HUDEP-2 (cell line): ENCODE results near the gene RUSF1.
"Not testable (repeated sequence)": the region's sequence is repeated elsewhere in the genome, so short reads cannot be mapped to it uniquely, and the experiment has no call there.

Source experiments
- DNase-seq, 76 experiments: peaks; one replicate each; lab custom pipeline; 2025; ENCODE audit not compliant: unreplicated experiment in 76 of 76; lab: John Stamatoyannopoulos, UW

Gene RUSF1

DNA sequence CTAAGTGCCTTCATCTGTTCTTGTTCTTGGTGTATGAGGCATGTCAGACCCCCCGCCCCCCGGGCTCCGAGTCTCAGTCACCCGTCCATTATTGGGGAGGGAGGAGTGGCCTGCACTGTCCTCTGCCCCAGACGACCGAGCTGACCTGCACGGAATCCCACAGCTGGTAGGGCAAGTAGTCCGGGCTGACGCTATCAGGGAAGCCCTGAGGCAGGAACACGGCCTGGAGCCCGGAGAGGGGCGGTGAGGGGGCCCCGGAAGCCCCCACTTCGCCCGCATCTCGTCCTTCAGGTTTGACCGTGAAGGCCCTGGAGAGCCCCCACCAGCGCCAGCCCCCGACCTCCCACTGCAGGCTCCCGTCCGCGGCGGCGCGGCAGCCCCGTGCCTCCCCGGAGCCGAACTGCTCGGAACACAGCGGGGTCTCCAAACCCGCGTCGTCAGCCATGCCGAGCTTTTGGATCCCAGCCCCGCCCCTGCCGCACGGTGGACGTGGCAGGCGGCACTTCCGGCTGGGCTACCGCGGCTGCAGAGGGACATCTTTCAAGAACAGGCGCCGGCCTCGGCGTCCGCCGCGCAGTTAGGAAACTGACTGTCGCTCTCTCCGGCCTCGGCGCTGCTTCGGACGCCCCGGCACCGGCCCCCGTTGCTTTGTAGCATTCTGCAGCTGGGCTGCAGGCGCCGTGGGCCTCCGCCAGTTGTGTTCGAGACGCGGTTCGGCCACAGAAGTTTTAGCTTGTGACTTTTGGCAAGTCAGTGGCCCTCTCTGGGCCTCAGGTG lies at the start of gene RUSF1:
RUSF1 (minus strand) TSS at position 463 of the 777 bp plus-strand sequence; CDS start at position 445, 18 bp downstream.
- DNase-seq, result peak in 72 of 76 experiments; percentile 35 to 88 (median 78)

DNA sequence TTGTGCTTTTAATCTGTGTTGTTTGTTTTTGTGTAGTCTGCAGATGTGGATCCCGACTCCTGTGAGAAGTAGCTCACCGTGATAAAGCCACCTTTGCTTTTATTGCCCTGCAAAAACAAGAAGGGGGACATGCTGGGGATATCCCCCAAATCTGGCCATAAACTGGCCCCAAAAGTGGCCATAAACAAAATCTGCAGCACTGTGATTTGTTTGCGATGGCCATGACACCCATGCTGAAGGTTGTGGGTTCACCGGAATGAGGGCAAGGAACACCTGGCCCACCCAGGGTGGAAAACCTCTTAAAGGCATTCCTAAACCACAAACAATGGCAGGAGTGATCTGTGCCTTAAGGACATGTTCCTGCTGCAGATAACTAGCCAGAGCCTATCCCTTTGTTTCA lies 34.6 kb upstream of the RUSF1 start:
- no peak for DNase-seq

DNA sequence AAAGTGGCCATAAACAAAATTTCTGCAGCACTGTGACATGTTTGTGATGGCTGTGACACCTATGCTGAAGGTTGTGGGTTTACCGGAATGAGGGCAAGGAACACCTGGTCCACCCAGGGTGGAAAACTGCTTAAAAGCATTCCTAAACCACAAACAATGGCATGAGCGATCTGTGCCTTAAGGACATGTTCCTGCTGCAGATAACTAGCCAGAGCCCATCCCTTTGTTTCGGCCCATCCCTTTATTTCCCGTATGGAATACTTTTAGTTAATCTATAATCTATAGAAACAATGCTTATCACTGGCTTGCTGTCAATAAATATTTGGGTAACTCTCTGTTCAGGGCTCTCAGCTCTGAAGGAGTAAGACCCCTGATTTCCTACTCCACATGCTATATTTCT lies 31.6 kb upstream of the RUSF1 start:
- not testable (repeated sequence) for DNase-seq

DNA sequence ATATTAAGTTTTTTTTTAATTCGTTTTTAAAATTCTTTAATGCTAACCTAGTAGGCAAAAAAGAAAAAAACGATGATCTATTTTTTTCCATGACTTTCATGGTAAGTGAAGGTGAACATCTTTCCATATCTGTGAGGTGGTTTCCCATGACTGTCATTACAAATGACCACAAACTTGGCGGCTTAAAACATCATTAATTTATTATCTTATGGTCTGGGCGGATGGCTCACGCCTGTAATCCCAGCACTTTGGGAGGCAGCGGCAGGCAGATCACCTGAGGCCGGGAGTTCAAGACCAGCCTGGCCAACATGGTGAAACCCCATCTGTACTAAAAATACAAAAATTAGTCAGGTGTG lies 30.0 kb upstream of the RUSF1 start:
- DNase-seq, result not testable (repeated sequence)

DNA sequence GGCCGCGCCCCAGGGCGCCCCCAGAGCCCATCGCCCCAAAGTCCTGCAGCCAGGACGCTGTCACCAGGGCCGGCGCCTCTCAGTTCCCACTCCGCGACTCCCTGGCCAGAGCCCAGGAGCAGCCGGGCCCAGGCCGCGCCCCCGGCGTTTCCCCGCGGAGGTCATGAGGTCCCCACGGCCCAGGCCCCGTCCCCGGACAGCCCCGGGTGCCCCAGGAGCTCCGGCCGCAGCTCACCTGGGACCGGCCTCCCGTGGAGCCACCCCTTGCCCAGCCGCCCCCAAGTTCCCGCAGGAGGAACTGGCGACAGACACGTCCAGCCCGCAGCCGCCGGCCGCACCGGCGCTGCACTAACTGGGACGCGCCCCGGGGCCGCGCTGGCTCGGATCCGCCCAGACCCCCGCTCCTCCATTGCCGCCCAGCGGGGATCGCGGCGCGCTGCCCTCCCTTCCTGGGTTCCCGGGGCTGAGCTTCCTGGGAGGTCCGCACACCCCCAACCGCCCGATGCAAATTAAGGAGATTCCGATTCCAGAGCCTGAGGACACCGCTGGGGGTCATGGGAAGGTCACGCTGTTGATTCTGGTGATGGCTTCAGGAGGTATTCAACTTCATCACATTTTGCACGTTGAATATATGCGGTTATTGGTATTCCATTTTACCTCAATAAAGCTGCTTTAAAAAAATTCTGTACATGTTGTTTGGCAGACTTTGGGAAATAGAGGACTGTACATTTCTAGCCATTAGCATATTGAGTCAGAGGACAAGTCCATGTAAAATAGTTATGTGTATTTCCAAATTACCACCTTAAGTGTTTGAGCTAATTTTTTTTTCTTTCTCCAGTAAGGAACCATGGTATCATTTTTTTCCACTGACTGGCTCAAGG lies 29.4 kb upstream of the RUSF1 start:
- DNase-seq, result no peak

DNA sequence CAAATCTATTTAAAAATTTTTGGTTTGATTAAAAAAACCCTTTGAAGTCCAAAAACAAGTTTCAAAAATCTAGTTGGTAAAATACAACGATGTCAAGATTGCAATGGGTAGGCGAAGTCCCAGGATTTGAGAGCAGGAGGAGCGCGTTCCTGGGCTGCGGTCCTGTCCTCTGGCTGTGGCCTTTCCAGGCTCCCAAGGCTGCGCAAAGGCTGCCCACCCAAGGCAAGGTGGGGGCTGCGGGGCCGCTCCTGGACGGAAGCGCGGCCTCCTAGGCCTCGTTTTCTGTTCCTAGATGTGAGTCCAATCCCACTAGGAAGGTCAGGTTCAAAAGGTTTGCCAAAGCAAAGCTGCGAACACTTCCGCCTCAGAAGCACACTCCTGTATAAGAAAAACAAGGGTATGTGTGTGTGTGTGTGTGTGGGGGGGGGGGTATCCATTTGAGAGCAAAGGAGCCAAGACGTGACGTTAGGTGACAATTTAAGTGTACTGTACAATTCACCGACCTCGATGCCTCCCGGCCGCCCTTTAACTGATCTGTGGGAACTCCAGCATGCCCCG lies 28.7 kb upstream of the RUSF1 start:
- DNase-seq, result no peak

DNA sequence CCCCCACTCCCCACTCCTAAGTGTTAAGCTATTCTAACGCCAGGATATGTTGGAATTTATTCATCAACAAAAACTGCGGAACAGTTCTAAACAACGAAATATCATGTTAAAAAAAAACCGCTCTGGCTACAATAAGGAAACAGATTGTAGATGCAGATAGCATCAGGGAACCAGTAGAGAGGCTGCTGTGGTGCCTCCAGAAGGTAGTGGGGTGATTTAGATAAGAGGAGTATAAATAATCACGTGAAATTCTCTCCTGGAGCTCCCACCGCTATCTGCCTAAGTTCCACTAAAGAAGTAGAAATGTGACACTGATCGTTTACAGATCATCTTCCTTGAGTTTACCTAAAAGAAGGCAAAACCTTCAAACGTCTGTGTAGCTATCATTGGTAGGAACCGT lies 27.5 kb upstream of the RUSF1 start:
- DNase-seq, result peak in 49 of 76 experiments; percentile 7 to 80 (median 46)

DNA sequence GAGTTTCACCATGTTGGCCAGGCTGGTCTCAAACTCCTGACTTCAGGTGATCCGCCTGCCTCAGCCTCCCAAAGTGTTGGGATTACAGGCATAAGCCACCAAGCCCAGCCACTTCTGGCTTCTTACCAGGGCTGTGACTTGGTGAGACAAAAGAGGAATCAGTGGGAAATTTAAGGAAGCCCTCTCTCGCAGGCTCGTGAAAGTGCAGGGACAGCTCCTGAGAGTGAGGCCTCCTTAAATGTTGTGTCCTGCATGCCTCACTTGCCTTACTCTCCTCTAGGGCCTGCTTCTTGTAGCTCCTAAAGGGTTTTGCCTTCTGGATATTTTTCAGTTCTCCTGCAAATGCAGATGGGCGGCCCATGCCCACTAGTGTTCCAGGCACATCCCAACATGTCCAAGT lies 24.7 kb upstream of the RUSF1 start:
- no peak for DNase-seq

DNA sequence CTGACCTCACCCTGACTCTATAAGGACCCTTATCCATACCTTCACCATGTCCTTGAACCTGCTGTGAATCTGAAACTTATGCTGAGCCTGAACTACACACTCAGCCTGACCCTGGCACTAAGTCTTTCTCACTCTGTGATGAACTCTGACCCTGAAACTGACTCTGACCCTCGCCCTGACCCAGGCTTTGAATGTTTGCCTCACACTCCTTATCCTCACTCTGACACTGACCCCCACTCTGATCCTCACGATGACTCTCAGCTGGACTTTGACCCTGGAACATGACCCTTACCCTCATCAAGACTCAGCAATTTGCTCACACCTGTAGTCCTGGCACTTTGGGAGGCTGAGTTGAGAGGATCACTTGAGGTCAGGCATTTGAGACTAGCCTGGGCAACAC lies 23.9 kb upstream of the RUSF1 start:
- DNase-seq, result no peak

DNA sequence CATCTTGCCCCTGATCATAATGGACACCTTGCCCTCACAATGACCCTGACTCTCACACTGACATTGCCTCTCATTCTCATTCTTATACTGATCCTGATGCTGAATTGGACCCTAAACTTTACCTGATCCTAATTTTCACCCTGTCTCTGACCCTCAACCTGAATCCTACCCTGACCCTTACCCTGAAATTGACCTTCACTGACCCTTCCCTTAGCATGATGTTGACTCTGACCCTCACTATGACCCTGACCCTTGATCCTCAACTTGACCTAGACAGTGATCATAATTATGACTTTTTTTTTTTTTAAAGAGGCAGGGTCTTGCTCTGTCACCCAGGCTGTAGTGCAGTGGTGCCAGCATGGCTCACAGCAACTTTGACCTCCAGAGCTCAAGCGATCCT lies 22.9 kb upstream of the RUSF1 start:
- no peak for DNase-seq

DNA sequence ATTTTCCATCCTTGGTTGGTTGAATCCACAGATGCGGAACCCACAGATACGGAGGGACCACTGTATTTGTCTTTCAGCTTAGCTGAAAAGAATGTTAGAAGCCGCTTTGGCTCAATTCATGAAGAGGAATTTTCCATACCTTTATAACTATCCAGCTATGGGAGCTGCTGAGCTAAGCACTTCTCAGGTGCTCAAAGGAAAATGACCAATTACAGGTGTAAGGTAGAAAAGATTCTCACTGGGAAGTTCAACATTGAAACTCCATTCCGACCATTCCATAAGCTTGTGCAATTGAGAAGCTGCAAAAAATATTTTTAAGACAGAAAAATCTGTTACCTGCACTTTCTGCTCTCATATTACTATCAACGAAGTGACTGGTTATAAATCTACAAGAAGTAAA lies 22.2 kb upstream of the RUSF1 start:
- no peak for DNase-seq

DNA sequence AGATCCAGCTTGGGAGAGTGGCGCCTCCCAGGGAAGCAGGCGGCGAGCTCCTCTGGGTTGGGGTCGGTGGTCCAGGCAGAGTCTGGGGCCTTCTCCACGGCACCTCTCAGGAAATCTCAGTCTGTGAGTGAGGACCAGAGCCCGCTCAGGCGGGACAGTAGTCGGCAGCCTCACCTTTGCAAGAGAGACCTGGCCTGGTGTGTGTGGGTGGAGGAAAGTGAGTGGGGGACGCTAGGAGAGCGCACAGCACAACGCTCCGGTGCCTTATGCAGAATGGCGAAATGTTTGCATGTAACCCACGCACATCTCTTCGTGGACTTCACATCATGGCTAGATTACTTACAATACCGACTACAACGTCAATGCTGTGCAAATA lies 21.7 kb upstream of the RUSF1 start:
- DNase-seq, result peak in 2 of 76 experiments; percentile 33 to 41

DNA sequence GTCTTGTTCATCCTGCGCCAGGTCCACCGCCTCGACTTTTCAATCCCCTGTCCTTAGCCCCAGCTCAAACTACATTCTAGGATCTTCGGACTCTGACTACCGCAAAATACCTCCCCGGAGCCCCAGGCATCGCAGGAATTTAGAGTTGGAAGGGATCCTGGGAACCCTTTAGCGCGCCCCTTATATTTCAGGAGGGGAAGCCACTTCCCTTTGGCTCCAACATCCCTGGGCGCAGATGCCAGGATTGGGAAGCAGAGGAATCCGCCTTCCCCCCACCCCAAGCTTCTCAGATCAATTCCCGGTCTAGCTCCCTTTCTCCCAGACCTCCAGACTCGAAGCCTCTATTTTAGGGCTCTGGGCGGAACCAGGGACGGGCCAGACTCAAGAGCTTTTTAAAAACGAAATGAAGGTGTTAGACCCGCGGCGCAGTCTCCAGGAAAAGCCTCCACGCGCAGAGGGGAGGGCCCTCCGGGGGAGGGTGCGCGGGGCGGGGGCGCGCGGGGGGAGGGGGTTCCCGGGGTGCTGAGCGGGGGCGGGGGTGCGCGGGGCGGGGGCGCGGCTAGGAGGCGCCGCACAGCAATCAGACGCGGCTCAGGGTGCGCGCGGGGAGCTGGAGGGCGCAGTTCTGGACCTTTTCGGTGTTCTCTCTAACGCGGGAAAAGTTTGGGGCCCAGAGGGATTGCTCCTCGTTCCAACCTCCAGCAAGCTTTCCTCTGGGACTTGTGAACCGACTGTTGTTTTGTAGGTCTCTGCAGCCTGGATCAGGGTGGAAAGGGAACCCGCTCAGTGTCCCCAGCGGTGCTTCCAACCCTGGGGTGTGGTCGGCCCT lies 21.1 kb upstream of the RUSF1 start:
- peak in 43 of 76 experiments; percentile 10 to 65 (median 41) for DNase-seq

DNA sequence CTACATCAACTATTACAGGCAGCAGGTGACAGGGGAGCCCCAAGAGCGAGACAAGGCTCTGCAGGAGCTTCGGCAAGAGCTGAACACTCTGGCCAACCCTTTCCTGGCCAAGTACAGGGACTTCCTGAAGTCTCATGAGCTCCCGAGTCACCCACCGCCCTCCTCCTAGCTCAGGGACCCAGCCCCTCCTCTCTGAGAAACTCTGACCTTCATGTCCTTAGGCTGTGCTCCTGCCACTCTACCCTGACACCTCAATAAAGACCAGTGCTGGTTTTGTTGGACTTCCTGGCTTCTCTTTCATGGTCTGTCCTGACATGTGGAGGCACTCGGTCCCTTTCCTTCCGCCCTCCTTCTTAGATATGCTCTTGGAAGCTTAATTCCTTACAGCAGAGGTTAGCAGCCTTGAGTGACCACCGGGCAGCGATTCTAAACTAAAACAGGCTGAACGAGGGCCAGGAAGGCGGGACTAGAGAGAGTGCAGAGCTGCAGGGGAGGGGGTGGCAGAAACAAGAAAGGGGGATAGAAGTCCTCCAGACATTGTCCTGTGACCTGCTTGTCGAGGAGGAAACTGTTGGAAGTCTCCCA lies 20.4 kb upstream of the RUSF1 start:
- DNase-seq, result peak in 33 of 76 experiments; percentile 5 to 68 (median 33)

DNA sequence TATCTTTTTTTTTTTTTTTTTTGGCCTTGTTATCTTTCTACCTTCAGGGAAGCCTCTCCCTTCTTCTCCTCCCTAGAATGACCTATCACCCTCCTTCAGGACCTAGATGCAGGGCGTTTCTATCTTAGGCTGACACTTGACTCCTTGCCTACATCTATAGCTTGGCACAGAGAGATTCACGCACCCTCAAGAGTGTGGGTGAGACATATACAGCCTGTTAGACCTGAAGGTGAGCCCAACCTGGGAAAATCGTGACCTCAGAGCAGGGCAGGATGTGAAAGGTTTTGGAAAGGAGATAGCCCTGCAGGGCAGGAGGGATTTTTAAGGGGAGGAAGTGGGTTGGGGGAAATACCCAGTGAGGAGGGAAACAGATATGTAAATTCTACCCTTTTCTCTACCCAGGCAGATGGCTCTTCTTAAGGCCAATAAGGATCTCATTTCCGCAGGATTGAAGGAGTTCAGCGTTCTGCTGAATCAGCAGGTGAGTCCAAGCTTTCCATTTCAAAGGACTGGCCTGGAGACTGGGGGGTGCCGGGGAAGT lies 19.6 kb upstream of the RUSF1 start, which contains the start of gene AHSP:
AHSP (plus strand) TSS at position 167 of the 541 bp plus-strand sequence; CDS start at position 407, 240 bp downstream.
- peak in 73 of 76 experiments; percentile 31 to 96 (median 78) for DNase-seq

DNA sequence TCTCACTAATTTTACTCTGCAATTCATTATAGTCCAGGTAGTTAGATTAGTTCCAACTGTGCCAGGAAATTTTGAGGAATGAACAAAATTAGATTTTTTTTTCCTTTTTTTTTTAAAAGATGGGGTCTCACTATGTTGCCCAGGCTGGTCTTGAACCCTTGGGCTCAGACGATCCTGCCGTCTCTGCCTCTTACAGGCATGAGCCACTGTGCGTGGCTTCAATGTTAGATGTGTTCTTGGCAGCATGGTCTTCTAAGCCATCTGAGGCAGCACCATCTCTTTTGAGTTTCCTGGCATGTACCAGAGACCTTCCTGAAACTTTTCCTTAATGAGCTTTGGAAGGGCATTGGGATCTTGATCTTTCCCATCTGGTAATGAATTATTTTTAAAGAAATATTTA lies 16.9 kb upstream of the RUSF1 start:
- DNase-seq, result no peak

DNA sequence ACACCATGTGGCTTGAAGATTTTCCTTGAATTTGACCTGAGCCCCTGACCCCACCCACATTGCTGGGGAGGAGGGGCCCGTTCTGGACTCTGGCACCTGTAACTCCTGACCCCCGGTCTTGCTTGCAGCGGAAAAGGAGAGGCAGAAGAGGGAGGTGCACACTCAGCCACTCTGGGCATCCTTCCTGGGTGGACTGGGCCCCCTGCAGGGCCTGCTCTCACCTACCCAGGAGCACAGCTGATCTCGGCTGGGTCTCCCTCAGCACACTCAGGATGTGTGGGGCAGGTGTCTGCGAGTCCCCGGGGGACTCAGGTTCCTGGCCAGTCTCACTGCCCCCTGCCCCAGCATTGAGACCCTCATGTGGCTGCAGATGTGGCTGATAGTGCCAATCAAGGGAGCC lies 15.6 kb upstream of the RUSF1 start:
- not testable (repeated sequence) for DNase-seq

DNA sequence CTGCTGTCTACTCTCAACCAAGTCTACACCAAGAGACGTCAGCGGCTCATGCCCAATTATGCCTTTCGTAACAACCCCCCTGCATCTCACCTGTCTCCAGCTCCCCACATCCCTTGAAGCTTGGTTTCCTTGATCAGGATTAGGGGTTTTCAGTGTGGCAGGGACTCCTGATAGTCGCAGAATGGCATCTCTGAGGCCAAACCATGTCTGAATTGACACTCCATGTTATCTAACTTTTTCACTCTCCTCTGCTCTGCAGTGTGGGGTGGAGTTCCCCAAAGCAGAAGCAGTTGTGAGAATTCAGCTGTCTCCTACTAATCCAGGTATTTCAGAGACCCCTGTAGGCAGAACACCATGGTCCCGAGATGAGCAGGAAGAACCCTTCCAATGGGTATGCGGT lies 13.9 kb upstream of the RUSF1 start:
- DNase-seq, result peak in 4 of 76 experiments; percentile 12 to 21 (median 16)

DNA sequence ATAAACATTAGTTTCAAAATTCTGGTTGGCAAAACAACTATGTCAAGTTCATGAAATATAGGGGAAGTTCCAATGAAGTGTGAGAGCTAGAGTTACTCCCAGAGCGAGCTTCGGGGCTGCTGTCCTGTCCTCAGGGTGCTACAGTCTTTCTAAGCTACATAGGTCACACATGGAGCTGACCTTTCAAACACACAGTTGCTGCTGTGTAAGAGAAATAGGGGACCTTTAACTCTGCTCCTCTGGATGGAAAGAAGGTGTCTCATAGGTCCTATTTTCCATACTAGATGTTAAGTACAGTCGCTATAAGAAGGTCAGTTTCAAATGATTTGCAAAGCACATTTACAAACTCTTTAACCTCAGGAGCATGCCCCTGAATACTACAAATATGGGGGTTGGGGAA lies 13.2 kb upstream of the RUSF1 start:
- DNase-seq, result no peak
